Rectal smooth muscle tissue (tissue), 1 donor: ENCODE results near the gene PTAFR.

Experiments
- H3K27ac ChIP-seq: one replicate; pipeline ENCODE4 v1.7.0; 2013; ENCODE audit warnings: low read depth, low read length, inconsistent platforms
- H3K27me3 ChIP-seq: one replicate; pipeline ENCODE4 v1.7.0; 2013; ENCODE audit warnings: low read length; ENCODE audit not compliant: control insufficient read depth, insufficient read depth
- H3K36me3 ChIP-seq: one replicate; pipeline ENCODE4 v1.7.0; 2013; ENCODE audit warnings: low read length; ENCODE audit not compliant: control insufficient read depth, insufficient read depth
- H3K4me1 ChIP-seq: one replicate; pipeline ENCODE4 v1.7.0; 2013; ENCODE audit warnings: low read length; ENCODE audit not compliant: control insufficient read depth, insufficient read depth
- H3K4me3 ChIP-seq: one replicate; pipeline ENCODE4 v1.7.0; 2013; ENCODE audit warnings: low read length
- H3K9ac ChIP-seq: one replicate; pipeline ENCODE4 v1.7.0; 2013; ENCODE audit warnings: low read length

Gene PTAFR

GRCh38 chr1:28194326-28195035, 18.0 kb upstream of the PTAFR start:
- H3K4me1 ChIP-seq = no peaks in the 10 kb centered on the region
- no peak overlapping the region for H3K9ac ChIP-seq
- H3K36me3 ChIP-seq = peaks cover 5% of the 10 kb centered on the region
- H3K27ac ChIP-seq = no peak overlapping the region
- no peak overlapping the region for H3K4me3 ChIP-seq
- no peaks in the 10 kb centered on the region for H3K27me3 ChIP-seq

GRCh38 chr1:28193701-28194161, 17.2 kb upstream of the PTAFR start:
- H3K4me1 ChIP-seq = no peaks in the 10 kb centered on the region
- H3K27ac ChIP-seq = no peak overlapping the region
- H3K4me3 ChIP-seq = no peak overlapping the region
- no peaks in the 10 kb centered on the region for H3K27me3 ChIP-seq
- H3K36me3 ChIP-seq = peaks cover 2% of the 10 kb centered on the region
- no peak overlapping the region for H3K9ac ChIP-seq

- Histone ChIP-seq H3K27me3 (no peaks in the 10 kb centered on the region), H3K4me1 (no peaks in the 10 kb centered on the region), H3K27ac (no peak overlapping the region), H3K4me3 (no peak overlapping the region), H3K36me3 (no peaks in the 10 kb centered on the region), H3K9ac (no peak overlapping the region)
Measured at GRCh38 chr1:28190996-28191645, 14.6 kb upstream of the PTAFR start.

- Histone ChIP-seq H3K27me3 (no peaks in the 10 kb centered on the region), H3K27ac (no peak overlapping the region), H3K4me1 (no peaks in the 10 kb centered on the region), H3K36me3 (no peaks in the 10 kb centered on the region), H3K9ac (no peak overlapping the region), H3K4me3 (no peak overlapping the region)
Measured at GRCh38 chr1:28190337-28190979, 14.0 kb upstream of the PTAFR start.

- H3K27ac ChIP-seq = no peak overlapping the region
- no peak overlapping the region for H3K4me3 ChIP-seq
- H3K9ac ChIP-seq = no peak overlapping the region
- no peaks in the 10 kb centered on the region for H3K27me3 ChIP-seq
- no peaks in the 10 kb centered on the region for H3K36me3 ChIP-seq
- H3K4me1 ChIP-seq = no peaks in the 10 kb centered on the region
Measured at GRCh38 chr1:28185071-28185470, 8.6 kb upstream of the PTAFR start.

- Histone ChIP-seq H3K27ac (no peak overlapping the region), H3K9ac (no peak overlapping the region), H3K4me3 (no peak overlapping the region), H3K27me3 (no peaks in the 10 kb centered on the region), H3K36me3 (no peaks in the 10 kb centered on the region), H3K4me1 (no peaks in the 10 kb centered on the region)
Measured at GRCh38 chr1:28180306-28181305, 4.1 kb upstream of the PTAFR start.

GRCh38 chr1:28178690-28179485, 2.4 kb upstream of the PTAFR start:
- Histone ChIP-seq H3K27me3 (no peaks in the 10 kb centered on the region), H3K4me1 (no peaks in the 10 kb centered on the region), H3K27ac (no peak overlapping the region), H3K4me3 (no peak overlapping the region), H3K9ac (no peak overlapping the region), H3K36me3 (no peaks in the 10 kb centered on the region)

- Histone ChIP-seq H3K4me1 (no peaks in the 10 kb centered on the region), H3K36me3 (no peaks in the 10 kb centered on the region), H3K27ac (no peak overlapping the region), H3K9ac (no peak overlapping the region), H3K27me3 (no peaks in the 10 kb centered on the region), H3K4me3 (peak overlapping the region; percentile 10)
Measured at GRCh38 chr1:28175955-28176485, 470 bp downstream of the PTAFR start.

GRCh38 chr1:28173980-28174297, 2.6 kb downstream of the PTAFR start:
- H3K9ac ChIP-seq = no peak overlapping the region
- no peaks in the 10 kb centered on the region for H3K36me3 ChIP-seq
- H3K4me3 ChIP-seq = no peak overlapping the region
- H3K27me3 ChIP-seq = no peaks in the 10 kb centered on the region
- no peaks in the 10 kb centered on the region for H3K4me1 ChIP-seq
- H3K27ac ChIP-seq = no peak overlapping the region

GRCh38 chr1:28173151-28173979, 3.1 kb downstream of the PTAFR start:
- H3K36me3 ChIP-seq = no peaks in the 10 kb centered on the region
- no peaks in the 10 kb centered on the region for H3K4me1 ChIP-seq
- no peak overlapping the region for H3K4me3 ChIP-seq
- no peak overlapping the region for H3K9ac ChIP-seq
- no peaks in the 10 kb centered on the region for H3K27me3 ChIP-seq
- no peak overlapping the region for H3K27ac ChIP-seq

GRCh38 chr1:28172713-28173150, 3.8 kb downstream of the PTAFR start:
- Histone ChIP-seq H3K36me3 (no peaks in the 10 kb centered on the region), H3K27me3 (no peaks in the 10 kb centered on the region), H3K4me1 (no peaks in the 10 kb centered on the region), H3K27ac (no peak overlapping the region), H3K9ac (no peak overlapping the region), H3K4me3 (no peak overlapping the region)
